HCT116 (cell line): ENCODE results near the gene CLEC14A. TPM values are rescaled to one million over a fixed set of nuclear protein-coding genes. Genes with fewer than 3 reads are reported as not detected.

Source experiments
- ATAC-seq: fragments of 200-7000 bp; cut with Tn5 transposase; 2 replicates; pipeline ENCODE4 v1.9.1; 2020; ENCODE audit warnings: mild to moderate bottlenecking, moderate library complexity
- BruUV-seq: library from RNA; stranded (reverse); fragments of 400-500 nt; replicated peaks from 2 replicates; lab custom pipeline; 2021; lab: Mats Ljungman, UMichigan
- CTCF ChIA-PET: fragments of 300-600 bp; sonication (Branson Sonifier 250); formaldehyde crosslinking; loops from one replicate; lab custom pipeline; 2021; ENCODE audit warnings: antibody characterized with exemption; lab: Charles Lee
- POLR2A ChIA-PET: fragments of 300-600, 350-600 bp; sonication (Branson Sonifier 250); formaldehyde crosslinking; loops from one replicate; lab custom pipeline; 2021; ENCODE audit warnings: antibody characterized with exemption; lab: Charles Lee
- RAD21 ChIA-PET, 2 experiments: fragments of 300-600 bp; sonication (Branson Sonifier 250); formaldehyde crosslinking; loops; one replicate each; lab custom pipeline; 2023; ENCODE audit warnings: low total read pairs in 2 of 2; ENCODE audit not compliant: uncharacterized antibody in 2 of 2, unreplicated experiment in 2 of 2, low non-redundant PET in 1 of 2; lab: Charles Lee
- DNase-seq: peaks from one replicate; pipeline ENCODE4 v3.0.0-alpha.2; 2010; ENCODE audit warnings: low read depth, low spot score
- H2AFZ ChIP-seq: fragments of 200-600 bp; shearing (Covaris generic), sonication (generic); 2 replicates; pipeline ENCODE4 v1.6.1; 2017; ENCODE audit warnings: low read depth, mixed run types, mixed read lengths, antibody characterized with exemption, low read length; ENCODE audit not compliant: poor library complexity, severe bottlenecking
- H3K27ac ChIP-seq: 2 replicates; pipeline ENCODE4 v1.5.1; 2012; ENCODE audit warnings: low read depth, low read length
- H3K27me3 ChIP-seq: fragments of 200-600 bp; sonication (generic); 2 replicates; pipeline ENCODE4 v1.6.1; 2016; ENCODE audit warnings: mixed run types, low read length, mixed read lengths; ENCODE audit not compliant: insufficient read depth
- H3K36me3 ChIP-seq, 2 experiments: fragments of 200-500 bp in 1 of 2; fragments of 200-600 bp in 1 of 2; sonication (Bioruptor generic) in 1 of 2; sonication (generic) in 1 of 2; 2 replicates each; pipeline versions ENCODE4 v1.5.1 to v1.6.1; 2014 to 2016; ENCODE audit warnings: low read length in 2 of 2, inconsistent platforms in 1 of 2, mixed read lengths in 1 of 2, mixed run types in 1 of 2; ENCODE audit not compliant: insufficient read depth in 2 of 2, control insufficient read depth in 1 of 2
- H3K4me1 ChIP-seq, 2 experiments: fragments of 200-600 bp in 1 of 2; sonication (generic) in 1 of 2; 2 replicates each; pipeline versions ENCODE4 v1.5.1 to v1.6.1; 2012 to 2017; ENCODE audit warnings: low read length in 2 of 2, inconsistent platforms in 1 of 2, mild to moderate bottlenecking in 1 of 2, mixed read lengths in 1 of 2, mixed run types in 1 of 2, moderate library complexity in 1 of 2; ENCODE audit not compliant: insufficient read depth in 2 of 2, control insufficient read depth in 1 of 2
- H3K4me2 ChIP-seq: fragments of 200-600 bp; sonication (generic); 2 replicates; pipeline ENCODE4 v1.6.1; 2017; ENCODE audit warnings: mixed run types, low read length, mixed read lengths
- H3K4me3 ChIP-seq, 2 experiments: fragments of 200-600 bp in 1 of 2; sonication (generic) in 1 of 2; replicated peaks in 1 of 2; 2 replicates each; pipeline ENCODE4 v1.5.1; 2011 to 2016; ENCODE audit warnings: low read length in 2 of 2, control low read depth in 1 of 2, low read depth in 1 of 2, mild to moderate bottlenecking in 1 of 2, mixed read lengths in 1 of 2, mixed run types in 1 of 2
- H3K79me2 ChIP-seq: fragments of 200-600 bp; sonication (generic); 2 replicates; pipeline ENCODE4 v1.6.1; 2017; ENCODE audit warnings: mild to moderate bottlenecking, mixed run types, low read length, moderate library complexity, mixed read lengths; ENCODE audit not compliant: insufficient read depth
- H3K9ac ChIP-seq: fragments of 200-600 bp; sonication (generic); 2 replicates; pipeline ENCODE4 v1.6.1; 2016; ENCODE audit warnings: low read length, mixed read lengths
- H3K9me2 ChIP-seq: fragments of 200-600 bp; sonication (generic), shearing (Covaris generic); 2 replicates; pipeline ENCODE4 v1.6.1; 2017; ENCODE audit warnings: mixed run types, mild to moderate bottlenecking, moderate library complexity; ENCODE audit not compliant: insufficient read depth
- H3K9me3 ChIP-seq, 2 experiments: fragments of 200-500 bp in 1 of 2; fragments of 200-600 bp in 1 of 2; sonication (Bioruptor generic) in 1 of 2; sonication (generic) in 1 of 2; 2 replicates each; pipeline ENCODE4 v1.6.1; 2014 to 2017; ENCODE audit warnings: low read length in 2 of 2, mixed read lengths in 2 of 2, inconsistent platforms in 1 of 2, low read depth in 1 of 2, mild to moderate bottlenecking in 1 of 2, mixed run types in 1 of 2, moderate library complexity in 1 of 2; ENCODE audit not compliant: control insufficient read depth in 1 of 2, insufficient read depth in 1 of 2
- H4K20me1 ChIP-seq: fragments of 200-600 bp; sonication (generic), shearing (Covaris generic); 2 replicates; pipeline ENCODE4 v1.6.1; 2017; ENCODE audit warnings: mixed run types, mild to moderate bottlenecking, moderate library complexity; ENCODE audit not compliant: insufficient read depth
- CBX3 ChIP-seq: IDR thresholded peaks from 2 replicates; pipeline ENCODE4 v1.6.1; 2012; ENCODE audit warnings: low read depth
- EZH2phosphoT487 ChIP-seq: fragments of 200-600 bp; IDR thresholded peaks from 2 replicates; pipeline ENCODE4 v1.6.1; 2018; ENCODE audit warnings: antibody characterized with exemption, borderline replicate concordance
- FOSL1 ChIP-seq: IDR thresholded peaks from 2 replicates; pipeline ENCODE4 v1.6.1; 2012; ENCODE audit warnings: low read depth
- RAD21 ChIP-seq: IDR thresholded peaks from 2 replicates; pipeline ENCODE4 v1.6.1; 2012; ENCODE audit warnings: low read depth, mild to moderate bottlenecking
- SIN3A ChIP-seq: IDR thresholded peaks from 2 replicates; pipeline ENCODE4 v1.6.1; 2012; ENCODE audit warnings: low read depth
- SP1 ChIP-seq: IDR thresholded peaks from 2 replicates; pipeline ENCODE4 v1.6.1; 2012; ENCODE audit warnings: low read depth
- SRF ChIP-seq: IDR thresholded peaks from 2 replicates; pipeline ENCODE4 v1.6.1; 2012; ENCODE audit warnings: low read depth
- TCF7L2 ChIP-seq: IDR thresholded peaks from 2 replicates; pipeline ENCODE4 v1.7.0; 2011; ENCODE audit warnings: borderline replicate concordance, inconsistent platforms; ENCODE audit not compliant: insufficient read depth, insufficient read length; ENCODE audit errors: extremely low read depth
- ZFX ChIP-seq: fragments of 450-650 bp; IDR thresholded peaks from 2 replicates; pipeline ENCODE4 v1.6.1; 2017
- intact Hi-C: fragments of 100-400 bp; cut with micrococcal nuclease; formaldehyde crosslinking; loops from 2 replicates; pipeline ENCODE4 v1.10.0; 2022
- total RNA-seq: library from RNA; stranded (reverse); gene quantifications from one replicate; pipeline ENCODE4 v1.2.1, GENCODE V29; 2021; ENCODE audit not compliant: unreplicated experiment
- TF ChIP-seq, protein P1 (sequence below): IDR thresholded peaks from 2 replicates; pipeline ENCODE4 v1.6.1; 2011; ENCODE audit warnings: mild to moderate bottlenecking, low read length, moderate library complexity; ENCODE audit not compliant: insufficient replicate concordance; ENCODE audit errors: extremely low read depth

CLEC14A gene
- total RNA-seq, 1 experiment from 2014 or later, result 0.10 TPM

DNA sequence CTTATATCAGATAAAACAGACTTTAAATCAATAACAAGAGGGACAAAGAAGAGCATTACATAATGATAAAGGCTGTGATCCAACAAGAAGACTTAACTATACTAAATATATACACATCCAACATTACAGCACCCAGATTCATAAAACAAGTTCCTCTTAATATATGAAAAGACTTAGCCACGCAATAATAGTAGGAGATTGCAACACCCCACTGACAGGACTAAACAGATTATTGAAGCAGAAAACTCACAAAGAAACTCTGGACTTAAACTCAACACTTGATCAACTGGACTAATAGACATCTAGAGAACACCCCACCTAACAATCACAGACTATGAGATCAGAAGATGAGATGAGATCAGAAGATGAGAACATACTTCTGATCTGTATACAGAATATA, 5.7 kb upstream of the CLEC14A start:
- Histone ChIP-seq H3K27me3 (no peaks in the 10 kb centered on the region), H2AFZ (no peak overlapping the region), H3K9ac (no peak overlapping the region), H3K4me1 (no peaks in the 10 kb centered on the region), H3K4me3 (no peak overlapping the region), H4K20me1 (no peaks in the 10 kb centered on the region), H3K9me3 (peaks cover 0 to 3% of the 10 kb centered on the region in 2 experiments; a peak in 1 of 4 replicates), H3K79me2 (no peaks in the 10 kb centered on the region), H3K27ac (no peak overlapping the region), H3K36me3 (no peaks in the 10 kb centered on the region), H3K9me2 (no peaks in the 10 kb centered on the region), H3K4me2 (no peak overlapping the region)
- DNase-seq (no peak), ATAC-seq (no peak)
- BruUV-seq, result no TSS peak
- ChIA-PET RAD21 (no interaction called here), CTCF (no interaction called here), POLR2A (no interaction called here)
- intact Hi-C loops, result no loop called here
- TF ChIP-seq TCF7L2, result no peak
- TF ChIP-seq CBX3, result no peak
- TF ChIP-seq SP1, result no peak
- no peak for TF ChIP-seq FOSL1
- no peak for TF ChIP-seq RAD21
- TF ChIP-seq SIN3A, result no peak
- no peak for TF ChIP-seq ZFX
- no peak for TF ChIP-seq EZH2phosphoT487
- TF ChIP-seq, protein P1, sequence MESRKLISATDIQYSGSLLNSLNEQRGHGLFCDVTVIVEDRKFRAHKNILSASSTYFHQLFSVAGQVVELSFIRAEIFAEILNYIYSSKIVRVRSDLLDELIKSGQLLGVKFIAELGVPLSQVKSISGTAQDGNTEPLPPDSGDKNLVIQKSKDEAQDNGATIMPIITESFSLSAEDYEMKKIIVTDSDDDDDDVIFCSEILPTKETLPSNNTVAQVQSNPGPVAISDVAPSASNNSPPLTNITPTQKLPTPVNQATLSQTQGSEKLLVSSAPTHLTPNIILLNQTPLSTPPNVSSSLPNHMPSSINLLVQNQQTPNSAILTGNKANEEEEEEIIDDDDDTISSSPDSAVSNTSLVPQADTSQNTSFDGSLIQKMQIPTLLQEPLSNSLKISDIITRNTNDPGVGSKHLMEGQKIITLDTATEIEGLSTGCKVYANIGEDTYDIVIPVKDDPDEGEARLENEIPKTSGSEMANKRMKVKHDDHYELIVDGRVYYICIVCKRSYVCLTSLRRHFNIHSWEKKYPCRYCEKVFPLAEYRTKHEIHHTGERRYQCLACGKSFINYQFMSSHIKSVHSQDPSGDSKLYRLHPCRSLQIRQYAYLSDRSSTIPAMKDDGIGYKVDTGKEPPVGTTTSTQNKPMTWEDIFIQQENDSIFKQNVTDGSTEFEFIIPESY, result no peak
- TF ChIP-seq SRF, result no peak
